ENCODE data around the gene CNOT1.

DNA sequence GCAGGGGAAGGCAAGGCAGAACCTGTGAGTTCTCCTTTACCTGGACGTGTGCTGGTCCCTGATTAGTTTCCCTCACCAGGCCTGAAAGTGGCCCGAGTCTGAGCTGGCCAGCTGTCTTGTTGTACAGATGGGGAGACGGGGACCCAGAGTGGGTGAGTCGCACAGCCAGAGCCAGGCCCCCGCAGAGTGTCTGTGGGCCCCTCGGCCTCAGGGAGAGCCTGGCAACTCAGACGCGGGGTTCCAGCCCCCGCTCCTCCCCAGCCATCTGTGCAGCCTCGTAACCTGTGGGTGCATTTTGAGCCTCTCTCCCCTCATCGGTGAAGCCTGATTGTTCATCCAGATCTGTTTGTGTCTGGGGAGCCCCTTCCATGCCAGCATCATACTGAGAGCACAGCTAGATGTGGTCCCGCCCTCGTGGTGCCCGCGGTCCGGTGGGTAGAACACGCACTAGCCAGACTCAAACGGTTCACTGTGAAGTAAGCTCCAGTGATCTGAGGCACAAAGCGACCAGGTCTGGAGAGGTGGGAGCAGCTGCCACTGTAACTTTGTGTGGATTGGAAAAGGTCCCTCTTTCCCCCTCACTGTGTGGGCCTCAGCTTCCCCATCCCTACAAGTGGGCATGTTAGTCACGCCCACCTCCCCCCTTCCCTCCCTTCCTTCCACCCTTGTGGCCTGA, 135.7 kb downstream of the CNOT1 start:
- TF ChIP-seq HNF4A (conservative IDR thresholded peaks at IDR 0.05): no peak
- TF ChIP-seq, protein P1, sequence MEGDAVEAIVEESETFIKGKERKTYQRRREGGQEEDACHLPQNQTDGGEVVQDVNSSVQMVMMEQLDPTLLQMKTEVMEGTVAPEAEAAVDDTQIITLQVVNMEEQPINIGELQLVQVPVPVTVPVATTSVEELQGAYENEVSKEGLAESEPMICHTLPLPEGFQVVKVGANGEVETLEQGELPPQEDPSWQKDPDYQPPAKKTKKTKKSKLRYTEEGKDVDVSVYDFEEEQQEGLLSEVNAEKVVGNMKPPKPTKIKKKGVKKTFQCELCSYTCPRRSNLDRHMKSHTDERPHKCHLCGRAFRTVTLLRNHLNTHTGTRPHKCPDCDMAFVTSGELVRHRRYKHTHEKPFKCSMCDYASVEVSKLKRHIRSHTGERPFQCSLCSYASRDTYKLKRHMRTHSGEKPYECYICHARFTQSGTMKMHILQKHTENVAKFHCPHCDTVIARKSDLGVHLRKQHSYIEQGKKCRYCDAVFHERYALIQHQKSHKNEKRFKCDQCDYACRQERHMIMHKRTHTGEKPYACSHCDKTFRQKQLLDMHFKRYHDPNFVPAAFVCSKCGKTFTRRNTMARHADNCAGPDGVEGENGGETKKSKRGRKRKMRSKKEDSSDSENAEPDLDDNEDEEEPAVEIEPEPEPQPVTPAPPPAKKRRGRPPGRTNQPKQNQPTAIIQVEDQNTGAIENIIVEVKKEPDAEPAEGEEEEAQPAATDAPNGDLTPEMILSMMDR (IDR thresholded peaks at IDR 0.05; ENCODE audit: low read depth, low read length, missing input control): no peak
- TF ChIP-seq, protein P2, sequence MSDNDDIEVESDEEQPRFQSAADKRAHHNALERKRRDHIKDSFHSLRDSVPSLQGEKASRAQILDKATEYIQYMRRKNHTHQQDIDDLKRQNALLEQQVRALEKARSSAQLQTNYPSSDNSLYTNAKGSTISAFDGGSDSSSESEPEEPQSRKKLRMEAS (IDR thresholded peaks at IDR 0.05): no peak
- TF ChIP-seq, protein P3, sequence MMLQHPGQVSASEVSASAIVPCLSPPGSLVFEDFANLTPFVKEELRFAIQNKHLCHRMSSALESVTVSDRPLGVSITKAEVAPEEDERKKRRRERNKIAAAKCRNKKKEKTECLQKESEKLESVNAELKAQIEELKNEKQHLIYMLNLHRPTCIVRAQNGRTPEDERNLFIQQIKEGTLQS (IDR thresholded peaks at IDR 0.05): no peak

Measured in liver (tissue), 3 donors.